HG03095 (cell line): ENCODE data around the gene GRK4.
"Not testable (repeated sequence)": the region's sequence is repeated elsewhere in the genome, so short reads cannot be mapped to it uniquely, and the experiment has no call there.

Experiments
- ATAC-seq: cut with Tn5 transposase; IDR thresholded peaks from one replicate; pipeline ENCODE4 v1.9.1; 2021; ENCODE audit warnings: moderate library complexity; ENCODE audit not compliant: unreplicated experiment

GRK4 gene

DNA sequence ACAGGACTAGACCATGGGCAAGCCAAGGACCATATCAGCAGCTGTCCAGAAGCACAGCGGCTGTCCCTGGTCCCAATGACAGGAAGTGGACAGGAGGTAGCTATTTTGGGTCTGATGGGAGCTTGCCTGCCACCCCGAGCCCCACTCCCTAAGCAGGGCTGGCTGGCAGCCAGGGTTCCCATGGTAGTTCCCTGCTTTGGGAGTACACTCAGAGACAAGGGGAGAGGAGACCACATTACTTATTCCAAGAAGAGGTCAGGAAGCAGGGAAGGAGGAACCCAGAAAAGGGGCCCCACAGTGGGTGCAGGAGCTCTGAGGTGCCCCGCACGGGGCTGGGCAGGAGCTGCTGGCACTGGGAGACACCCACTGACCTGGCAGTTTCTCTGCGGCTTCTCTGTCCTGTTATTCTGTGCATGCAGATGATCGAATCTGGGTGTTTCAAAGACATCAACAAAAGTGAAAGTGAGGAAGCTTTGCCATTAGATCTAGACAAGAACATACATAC lies 74.6 kb downstream of the GRK4 start:
- ATAC-seq: no peak

DNA sequence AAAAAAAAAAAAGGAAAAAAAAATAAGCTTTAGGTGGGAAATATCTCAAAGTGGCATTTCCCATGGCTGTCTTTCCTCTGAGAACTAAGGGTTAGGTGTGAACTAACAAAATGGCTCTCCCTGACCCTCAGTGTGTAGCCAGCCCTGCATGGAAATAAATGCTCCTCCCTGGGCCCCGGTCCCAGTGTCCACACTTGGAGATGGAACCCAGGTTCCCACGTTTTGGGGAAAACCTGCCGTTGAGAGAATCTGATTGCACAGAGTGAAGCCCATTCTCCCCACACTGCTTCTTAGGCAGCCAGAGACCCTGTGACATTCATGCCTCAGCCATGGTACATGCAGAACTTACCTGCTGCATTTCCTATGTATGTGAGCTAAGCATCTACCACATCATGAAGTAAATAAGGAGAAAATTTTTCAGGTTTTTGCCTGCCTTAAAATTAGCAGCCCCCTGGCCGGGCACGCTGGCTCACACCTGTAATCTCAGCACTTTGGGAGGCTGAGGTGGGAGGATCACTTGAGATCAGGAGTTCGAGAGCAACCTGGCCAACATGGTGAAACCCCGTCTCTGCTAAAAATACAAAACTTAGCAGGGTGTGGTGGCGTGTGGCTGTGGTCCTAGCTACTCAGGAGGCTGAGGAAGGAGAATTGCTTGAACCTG lies 76.5 kb downstream of the GRK4 start:
- no peak for ATAC-seq

DNA sequence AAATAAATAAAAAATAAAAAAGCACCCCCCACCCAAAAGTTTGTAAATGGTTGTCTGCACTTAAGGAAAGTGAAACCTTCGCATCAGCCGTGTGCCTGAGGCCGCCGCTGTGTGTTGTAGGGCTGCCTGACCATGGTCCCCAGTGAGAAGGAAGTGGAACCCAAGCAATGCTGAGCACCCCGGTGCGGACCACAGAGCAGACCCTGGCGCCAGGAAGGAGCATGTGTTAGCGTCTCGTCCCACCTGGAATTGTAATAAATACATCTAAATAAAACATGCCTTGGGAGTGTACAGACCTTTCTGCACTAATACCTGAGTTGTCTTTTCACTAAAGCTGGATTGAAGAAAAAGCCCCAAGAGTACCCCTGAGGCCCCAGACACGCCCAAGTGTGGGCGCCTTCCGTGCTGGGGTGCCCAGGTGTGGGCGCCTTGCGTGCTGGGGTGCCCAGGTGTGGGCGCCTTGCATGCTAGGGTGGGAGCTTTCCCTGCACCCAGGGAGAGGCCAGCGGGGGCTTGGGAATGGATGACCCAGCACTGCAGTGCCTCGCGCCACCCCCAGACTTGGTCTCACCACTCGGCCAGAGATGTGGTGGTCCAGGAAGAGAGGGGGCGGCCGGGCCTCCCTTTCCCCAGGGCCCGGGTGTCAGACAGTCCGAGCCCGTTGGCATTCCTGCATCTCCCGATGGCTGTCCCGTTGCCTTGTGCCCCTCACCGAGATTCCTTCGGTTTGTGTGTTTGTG lies 77.3 kb downstream of the GRK4 start:
- ATAC-seq: peak; percentile 51

DNA sequence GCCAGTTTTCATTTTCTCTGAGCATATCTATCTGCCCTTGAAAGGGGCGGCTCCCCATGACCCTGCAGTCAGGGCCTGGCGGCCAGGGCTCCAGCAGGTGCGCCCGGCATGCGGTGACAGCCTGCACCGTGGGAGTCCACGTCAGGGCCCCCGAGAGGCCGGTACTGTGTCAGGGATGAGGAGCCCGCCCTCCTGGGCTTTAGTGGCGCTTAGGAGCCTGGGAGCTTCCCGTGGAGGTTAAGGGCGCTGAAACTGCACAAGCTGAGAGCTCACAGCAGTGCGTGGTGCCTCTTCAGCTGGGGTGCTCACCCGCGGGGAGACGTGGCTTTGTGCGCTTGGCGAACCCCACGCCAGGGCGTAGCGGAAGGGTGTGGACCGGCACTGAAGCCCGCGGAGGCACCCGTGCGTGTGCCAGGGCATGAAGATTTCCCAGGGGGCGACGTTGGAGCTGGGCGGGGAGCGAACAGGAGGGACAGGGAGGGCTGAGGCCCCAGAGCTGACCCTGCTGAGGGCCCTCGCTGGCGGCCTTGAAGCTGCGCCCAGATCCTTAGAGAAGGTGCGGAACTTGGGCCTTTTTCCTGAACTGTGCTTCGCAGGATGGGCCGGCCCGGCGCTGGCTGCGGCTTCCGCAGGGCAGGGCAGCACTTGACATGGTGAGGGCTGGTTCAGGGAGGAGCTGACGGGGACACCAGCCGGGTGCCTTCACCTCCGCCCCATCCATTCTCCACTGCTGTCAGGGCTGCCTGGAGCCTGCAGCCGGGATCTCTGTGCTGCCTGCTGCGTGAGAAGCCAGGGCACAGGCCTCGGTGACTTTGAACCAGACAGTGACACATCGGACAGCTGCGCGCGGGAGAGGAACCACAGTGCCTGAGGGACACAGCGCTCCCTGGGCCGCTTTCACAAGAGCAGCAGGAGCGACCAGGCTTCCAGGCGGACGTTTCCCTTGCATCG lies 78.1 kb downstream of the GRK4 start:
- no peak for ATAC-seq

DNA sequence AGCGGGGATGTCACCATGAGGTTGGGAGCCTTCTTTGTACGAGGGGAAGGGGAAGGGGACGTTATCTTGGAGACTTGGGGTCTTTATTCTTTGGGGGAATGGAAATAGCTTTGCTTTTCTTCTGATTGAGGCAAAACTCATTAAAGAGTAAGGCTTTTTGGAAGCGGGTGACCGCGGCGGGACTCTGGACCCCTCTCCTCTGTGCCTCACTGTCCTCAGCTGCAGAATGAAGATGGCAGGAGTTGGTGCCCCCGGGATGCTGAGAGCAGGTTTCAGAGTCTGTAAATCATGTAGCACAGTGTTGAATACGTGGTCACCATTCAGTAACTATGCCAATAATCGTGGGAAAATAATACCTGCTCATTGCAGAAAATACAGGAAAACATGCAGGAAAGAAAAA lies 78.9 kb downstream of the GRK4 start:
- ATAC-seq: no peak

DNA sequence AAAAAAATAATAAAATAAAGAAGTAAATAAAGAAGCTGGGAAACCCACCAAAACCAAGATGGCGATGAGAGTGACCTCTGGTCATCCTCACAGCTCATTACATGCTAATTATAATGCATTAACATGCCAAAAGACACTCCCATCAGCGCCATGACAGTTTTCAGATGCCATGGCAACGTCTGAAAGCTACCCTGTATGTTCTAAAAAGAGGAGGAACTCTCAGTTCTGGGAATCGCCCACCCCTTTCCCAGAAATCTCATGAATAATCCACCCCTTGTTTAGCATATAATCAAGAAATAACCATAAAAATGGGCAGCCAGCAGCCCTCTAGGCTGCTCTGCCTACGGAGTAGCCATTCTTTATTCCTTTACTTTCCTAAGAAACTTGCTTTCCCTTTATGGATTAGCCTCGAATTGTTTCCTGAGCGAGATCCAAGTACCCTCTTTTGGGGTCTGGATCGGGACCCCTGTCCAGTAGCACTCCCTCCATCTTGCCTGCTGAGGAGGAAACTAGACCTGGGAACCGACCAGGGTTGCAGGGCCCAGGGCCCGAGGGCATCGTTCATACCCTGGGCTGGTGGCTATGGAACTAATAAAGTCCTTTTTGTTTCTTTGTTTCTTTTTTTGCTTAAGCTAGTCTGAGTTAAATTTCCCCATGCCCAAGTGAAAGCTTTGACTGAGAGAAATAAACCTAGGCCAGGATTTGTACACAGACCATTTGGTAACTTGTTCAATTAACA lies 80.1 kb downstream of the GRK4 start:
- no peak for ATAC-seq

DNA sequence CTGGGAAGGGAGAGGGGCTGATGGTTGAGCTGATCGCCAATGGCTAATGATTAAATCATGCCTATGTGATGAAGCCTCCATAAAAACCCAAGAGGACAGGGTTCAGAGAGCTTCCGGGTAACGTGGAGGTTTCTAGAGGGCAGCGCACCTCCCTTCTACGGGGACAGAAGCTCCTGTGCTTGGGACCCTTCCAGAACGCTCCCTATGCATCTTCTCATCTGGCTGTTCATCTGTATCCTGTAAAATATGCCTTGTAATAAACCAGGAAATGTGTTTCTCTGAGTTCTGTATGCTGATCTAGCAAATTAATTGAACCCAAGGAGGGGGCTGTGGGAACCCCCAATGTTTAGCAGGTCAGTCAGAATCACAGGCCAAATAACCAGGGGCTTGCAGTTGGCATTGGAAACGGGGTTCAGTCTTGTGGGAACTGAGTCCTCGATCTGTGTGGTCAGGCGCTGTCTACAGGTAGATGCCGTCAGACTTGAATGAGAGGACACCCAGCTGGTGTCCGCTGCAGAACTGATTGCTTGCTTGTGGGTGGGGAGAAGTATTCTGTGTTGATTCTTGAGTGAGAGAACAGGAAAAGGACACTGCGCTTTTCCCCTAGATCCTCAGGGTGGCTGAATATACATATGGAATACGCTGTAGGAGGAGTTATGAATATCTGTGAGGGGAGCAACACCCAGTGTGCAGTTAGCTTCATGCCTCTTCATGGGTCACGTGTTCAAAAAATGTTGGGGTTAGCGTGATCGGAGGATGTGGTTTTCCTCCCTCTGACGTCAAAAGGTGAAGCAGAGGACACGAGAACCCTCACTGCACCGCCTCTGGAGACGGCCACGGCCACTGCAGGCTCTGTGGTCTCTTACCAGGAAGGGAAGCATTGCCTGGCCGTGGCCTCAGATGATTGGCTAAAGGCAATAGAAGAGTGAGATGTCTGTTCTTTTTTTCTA lies 81.8 kb downstream of the GRK4 start:
- no peak for ATAC-seq

DNA sequence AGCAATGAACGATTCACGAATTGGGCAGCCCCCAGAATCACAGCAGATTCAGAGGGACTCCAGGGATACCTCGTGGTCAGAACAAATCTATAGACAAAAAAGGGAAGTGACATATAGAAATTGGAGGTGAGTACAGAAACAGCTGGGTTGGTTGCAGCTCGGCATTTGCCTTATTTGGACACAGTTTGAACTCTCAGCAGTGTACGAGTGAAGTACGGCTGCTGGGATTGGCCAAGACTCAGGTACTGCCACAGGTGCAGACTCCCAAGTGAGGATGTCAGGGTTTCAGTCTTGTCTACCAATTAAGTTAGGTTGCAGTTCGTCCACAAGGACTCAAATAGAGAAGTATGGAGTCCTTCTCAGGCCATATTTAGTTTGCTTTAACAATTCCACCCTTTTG lies 82.8 kb downstream of the GRK4 start:
- ATAC-seq: no peak

DNA sequence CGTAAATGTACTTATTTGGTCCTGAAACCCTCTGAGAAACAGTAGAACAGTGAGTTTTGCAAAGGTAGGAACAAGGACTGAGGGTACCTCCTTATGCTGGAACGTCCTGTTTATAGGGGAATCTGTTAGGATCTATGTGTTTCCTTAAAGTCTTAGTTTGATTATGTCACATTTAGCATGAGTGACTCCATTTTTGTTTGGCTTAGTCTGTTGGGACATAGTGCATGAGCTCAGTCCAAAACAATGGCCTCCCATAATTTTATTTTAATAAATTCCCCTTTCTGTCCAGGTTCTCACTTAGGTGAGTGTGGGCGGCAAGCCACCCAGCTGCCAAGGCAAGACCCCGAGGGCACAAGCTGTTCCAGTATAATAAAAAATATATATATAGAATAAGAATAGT lies 83.3 kb downstream of the GRK4 start:
- ATAC-seq: no peak

DNA sequence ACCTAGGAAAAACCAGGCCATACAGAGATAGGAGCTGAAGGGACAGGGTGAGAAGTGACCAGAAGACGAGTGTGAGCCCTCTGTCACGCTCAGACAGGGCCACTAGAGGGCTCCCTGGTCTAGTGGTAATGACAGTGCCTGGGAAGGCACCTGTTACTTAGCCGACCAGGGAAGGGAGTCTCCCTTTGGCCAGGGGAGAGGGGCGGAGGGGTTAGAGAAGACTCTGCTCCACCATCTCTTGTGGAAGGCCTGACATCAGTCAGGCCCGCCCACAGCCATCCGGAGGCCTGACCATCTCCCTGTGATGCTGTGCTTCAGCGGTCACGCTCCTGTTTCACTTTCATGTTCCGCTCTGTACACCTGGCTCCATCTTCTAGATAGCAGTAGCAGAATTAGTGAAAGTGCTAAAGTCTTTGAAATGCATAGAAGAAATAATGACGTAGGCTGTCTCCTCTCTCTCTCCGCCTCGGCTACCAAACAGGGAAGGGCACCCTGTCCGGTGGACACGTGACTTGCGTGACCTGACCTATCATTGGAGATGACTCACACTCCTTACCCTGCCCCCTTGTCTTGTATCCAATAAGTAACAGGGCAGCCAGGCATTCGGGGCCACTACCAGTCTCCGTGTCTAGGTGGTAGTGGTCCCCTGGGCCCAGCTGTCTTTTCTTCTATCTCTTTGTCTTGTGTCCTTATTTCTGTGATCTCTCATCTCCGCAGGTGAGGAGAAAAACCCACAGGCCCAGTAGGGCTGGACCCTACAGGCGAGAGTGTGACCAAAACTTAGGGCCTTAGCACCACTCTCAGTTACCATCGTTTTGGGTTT lies 84.3 kb downstream of the GRK4 start:
- peak; percentile 93 for ATAC-seq

DNA sequence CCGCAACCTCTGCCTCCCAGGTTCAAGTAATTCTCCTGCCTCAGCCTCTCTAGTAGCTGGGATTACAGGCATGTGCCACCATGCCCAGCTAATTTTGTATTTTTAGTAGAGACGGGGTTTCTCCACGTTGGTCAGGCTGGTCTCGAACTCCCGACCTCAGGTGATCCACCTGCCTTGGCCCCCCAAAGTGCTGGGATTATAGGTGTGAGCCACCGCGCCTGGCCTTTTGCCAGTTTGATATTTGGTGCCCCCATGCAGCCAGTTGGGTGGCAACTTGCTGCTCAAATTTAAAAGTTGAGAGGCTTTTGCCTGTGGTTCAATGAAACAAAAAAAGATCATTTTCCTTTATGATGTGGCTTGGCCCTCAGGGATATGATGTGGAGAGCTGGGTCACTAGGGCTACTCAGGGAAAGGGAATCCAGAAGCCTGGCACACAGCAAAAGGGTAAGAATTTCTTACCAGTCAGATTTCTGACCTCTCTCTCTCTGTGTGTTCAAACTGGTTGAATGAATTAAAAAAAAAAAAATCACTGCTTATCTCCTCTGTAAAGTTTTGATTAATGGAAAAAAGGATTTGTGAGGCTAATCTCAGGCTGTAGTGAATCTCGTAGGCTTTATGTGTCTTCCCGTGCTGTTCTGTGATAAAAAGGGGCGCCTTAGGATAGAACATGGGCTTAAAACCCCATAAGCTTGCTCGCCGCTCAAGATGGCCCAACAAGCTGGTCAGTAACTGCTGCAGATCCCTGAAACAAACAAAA lies 87.9 kb downstream of the GRK4 start:
- ATAC-seq: not testable (repeated sequence)

DNA sequence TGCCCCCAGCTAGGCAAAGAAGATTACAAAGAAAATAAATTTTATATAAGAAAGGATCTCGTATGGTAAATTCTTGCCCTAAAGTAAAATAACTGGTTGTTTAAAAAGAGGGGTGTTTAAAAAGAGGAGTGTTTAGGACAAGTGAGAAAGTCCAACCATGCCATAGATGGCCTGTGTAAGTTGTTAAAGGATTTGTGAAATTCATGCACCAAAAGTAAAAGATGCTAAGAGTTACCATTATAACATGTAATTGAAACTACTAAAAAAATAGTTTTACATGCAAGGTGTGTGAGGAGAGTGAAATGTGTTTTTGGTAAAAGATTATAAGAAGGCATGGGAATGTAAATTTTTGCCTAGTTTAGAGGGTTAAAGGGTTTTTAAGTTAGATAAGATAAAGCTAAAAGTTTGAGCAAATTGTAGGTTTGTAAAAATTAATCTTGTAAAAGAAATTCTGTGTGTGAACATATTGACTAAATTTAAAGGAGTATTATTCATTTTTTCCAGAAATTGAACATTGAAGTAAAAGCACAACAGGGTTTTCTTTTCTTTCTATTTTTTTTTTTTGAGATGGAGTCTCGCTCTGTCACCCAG lies 90.9 kb downstream of the GRK4 start:
- no peak for ATAC-seq

DNA sequence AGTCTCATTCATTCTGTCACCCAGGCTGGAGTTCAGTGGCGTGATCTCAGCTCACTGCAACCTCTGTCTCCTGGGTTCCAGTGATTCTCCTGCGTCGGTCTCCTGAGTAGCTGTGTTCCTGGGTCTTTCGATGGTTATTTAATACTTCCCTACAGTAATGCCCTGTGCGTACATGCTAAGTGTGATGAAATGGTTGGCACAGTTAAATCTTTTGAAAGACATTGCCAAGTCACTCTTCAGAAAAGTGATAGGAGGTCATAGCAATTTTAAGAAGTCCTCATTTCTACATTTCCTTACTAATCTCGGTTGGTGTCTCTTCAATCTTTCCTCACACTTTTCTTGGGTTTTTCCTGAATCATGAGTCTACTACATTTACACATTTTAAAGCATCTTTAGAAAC lies 96.6 kb downstream of the GRK4 start:
- ATAC-seq: no peak

DNA sequence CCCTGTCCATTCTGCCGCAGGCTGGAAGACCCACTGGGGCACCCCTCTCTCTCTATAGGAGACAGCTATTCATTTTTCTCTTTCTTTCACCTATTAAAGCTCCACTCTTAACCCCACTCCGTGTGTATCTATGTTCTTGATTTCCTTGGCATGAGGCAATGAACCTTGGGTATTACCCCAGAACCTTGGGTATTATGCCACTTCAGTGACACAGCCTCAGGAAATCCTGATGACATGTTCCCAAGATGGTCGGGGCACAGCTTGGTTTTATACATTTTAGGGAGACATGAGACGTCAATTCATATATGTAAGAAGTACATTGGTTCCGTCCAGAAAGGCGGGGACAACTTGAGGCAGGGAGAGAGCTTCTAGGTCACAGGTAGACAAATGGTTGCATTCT lies 97.6 kb downstream of the GRK4 start:
- no peak for ATAC-seq

DNA sequence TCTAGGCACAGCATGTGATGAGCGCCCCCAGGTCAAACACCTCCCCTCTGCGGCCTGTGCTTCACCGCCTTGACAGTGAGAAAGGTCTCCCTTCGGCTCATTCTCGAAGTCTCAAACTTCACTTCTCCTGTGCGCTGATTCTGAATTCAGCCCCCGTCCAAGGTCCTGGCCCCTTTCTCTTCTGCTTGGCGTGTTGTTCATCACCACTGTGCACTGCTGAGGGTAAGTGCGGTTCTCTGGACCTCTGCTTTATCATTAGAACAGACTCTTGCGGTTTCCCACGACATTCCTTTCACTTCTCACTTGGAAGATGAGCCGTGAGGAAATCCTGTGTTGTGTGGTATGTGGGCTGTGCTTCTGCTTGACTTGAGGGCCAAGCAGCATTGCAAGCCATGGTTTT lies 99.1 kb downstream of the GRK4 start:
- ATAC-seq: no peak

DNA sequence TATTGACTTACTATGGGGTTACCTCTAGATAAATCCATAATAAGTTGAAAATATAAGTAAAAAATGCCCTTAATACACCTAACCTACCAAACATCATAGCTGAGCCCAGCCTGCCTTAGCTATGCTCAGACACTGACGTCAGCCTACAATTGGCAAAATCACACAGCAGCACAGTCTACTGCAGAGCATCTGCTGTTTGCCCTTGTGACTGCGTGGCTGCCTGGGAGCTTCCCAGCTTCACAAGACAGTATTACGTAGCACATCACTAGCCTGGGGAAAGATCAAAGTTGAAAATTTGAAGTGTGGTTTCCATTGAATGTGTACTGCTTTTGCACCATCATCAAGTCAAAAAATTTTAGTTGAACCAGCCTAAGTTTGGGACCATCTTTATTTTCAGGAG lies 102.2 kb downstream of the GRK4 start:
- ATAC-seq: no peak

DNA sequence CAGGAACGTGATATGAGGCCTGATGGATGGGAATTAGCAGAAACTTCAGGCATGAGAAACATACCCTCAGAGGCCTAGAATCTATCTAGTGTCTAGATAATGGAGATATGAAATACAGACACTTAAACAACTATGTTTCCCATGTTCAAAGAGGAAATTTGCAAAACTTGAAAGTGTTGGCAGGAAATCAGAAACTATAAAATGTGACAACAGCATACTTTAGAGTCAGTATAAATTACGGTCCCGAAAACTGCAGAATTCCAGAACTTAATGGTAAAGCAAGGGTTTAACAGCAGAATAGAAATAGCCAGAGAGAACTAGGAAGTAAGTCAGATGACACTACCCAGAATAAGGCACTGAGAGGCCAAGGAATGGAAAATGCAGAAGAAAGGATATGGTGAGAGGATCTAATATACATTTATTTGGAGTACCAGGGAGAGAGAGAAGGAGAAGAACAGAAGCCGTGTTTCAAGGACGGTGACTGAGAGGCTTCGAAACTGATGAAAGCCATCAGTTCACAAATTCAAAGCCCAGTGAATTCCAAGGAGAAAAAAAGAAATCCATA lies 103.5 kb downstream of the GRK4 start:
- ATAC-seq: no peak
